Measurements from ENCODE around the gene FGGY. TPM values are rescaled to one million over a fixed set of nuclear protein-coding genes. Genes with fewer than 3 reads are reported as not detected.
A peak's percentile ranks its signal among the peaks of the same experiment; 100 is the strongest.

FGGY gene
- total RNA-seq, 4 donors from 2014 or later: 23.3 to 26.4 (median 25.3) TPM

DNA sequence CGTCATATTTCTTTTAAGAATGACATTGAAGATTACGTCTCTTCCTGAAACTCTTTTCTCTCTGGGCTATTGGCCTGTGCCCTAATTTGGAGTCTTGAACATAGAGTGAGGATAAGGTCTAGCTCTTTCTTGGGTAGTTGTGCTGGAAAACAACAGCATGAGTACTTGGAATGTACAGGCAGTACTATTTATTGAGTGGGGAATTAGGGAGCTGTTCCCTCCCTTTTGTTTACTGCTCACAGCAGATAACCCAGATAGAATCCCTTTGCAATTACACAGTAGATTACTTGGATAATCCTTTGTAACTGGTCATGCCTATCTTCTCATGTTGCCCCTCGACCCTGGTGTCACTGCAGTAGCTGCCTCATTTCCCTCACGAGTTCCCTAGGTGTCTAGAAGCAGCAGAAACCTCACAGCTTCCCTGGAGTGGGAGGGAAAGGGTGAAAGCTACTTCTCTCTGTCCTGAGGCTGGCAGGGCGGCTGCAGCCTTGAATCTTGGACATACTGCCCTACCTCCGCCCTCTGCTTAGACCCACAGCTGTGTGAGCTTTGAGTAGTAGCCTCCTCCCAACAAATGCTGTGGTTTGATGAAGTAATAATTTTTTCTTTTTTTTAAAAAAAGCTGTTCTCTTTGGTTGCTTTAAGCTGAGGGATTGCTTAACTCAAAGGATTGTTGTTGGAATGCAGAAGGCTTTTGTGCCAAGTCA is 70.6 kb downstream of the FGGY start:
- no peak overlapping the region for H3K4me3 ChIP-seq
- intact Hi-C loops (cut with DNase I): no loop called here
- 54% methylated on average over 6 of the region's 6 CpGs for WGBS

DNA sequence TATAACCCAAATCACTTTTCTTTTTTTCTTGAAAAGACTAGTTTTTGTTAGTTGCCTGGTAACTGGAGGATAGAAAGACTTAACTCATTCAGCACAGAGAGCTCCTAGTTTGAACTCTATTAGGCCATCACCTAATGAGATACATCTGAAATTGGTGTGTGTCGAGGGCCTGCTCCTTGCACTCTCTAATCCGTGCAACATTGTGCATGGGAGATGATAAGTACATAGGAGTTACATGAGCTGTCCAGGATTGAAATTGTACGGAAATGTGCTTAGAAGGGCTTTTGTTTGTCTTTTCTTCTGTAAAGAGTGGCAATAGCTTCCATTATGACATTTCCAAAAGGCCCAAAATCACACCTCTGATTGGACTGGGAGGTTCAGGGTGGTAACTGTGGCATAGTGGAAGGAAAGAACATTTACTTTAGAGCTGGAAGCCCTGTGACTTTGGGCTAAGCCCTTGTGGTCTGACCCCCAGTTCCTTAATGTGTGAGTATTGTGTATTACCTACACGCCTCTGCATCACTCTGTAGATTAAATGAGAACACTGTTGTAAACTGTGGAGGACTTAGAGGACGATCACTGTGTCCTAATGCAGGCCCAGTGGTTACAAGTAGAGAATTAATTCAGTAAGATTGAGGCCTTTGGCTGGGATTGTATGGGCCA is 71.2 kb downstream of the FGGY start:
- no peak for TF ChIP-seq POLR2AphosphoS5 (IDR thresholded peaks at IDR 0.05)
- TF ChIP-seq, protein P1, sequence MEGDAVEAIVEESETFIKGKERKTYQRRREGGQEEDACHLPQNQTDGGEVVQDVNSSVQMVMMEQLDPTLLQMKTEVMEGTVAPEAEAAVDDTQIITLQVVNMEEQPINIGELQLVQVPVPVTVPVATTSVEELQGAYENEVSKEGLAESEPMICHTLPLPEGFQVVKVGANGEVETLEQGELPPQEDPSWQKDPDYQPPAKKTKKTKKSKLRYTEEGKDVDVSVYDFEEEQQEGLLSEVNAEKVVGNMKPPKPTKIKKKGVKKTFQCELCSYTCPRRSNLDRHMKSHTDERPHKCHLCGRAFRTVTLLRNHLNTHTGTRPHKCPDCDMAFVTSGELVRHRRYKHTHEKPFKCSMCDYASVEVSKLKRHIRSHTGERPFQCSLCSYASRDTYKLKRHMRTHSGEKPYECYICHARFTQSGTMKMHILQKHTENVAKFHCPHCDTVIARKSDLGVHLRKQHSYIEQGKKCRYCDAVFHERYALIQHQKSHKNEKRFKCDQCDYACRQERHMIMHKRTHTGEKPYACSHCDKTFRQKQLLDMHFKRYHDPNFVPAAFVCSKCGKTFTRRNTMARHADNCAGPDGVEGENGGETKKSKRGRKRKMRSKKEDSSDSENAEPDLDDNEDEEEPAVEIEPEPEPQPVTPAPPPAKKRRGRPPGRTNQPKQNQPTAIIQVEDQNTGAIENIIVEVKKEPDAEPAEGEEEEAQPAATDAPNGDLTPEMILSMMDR (IDR thresholded peaks at IDR 0.05): no peak
- TF ChIP-seq POLR2A (IDR thresholded peaks at IDR 0.05; ENCODE audit: low read depth): no peak
- no peak for TF ChIP-seq EP300 (IDR thresholded peaks at IDR 0.05)
- DNase-seq (ENCODE audit: extremely low spot score): no peak

More for the DNA sequence above, 70.6 kb downstream of the FGGY start:
- Histone ChIP-seq H3K4me1 (peaks cover 0 to 23% (median 17%) of the 10 kb centered on the region in 4 donors), H3K36me3 (no peaks in the 10 kb centered on the region), H3K9me3 (no peaks in the 10 kb centered on the region), H3K27ac (replicated peaks in 1 of 4) (peak overlapping the region; percentile 45 to 61 (median 59)), H3K27me3 (no peaks in the 10 kb centered on the region)
- DNase-seq (ENCODE audit: extremely low spot score): no peak
- TF ChIP-seq POLR2AphosphoS5 (IDR thresholded peaks at IDR 0.05) (peak; percentile 19 to 65), POLR2A (IDR thresholded peaks at IDR 0.05; ENCODE audit: low read depth) (no peak)
- TF ChIP-seq, protein P1 (IDR thresholded peaks at IDR 0.05): no peak

DNA sequence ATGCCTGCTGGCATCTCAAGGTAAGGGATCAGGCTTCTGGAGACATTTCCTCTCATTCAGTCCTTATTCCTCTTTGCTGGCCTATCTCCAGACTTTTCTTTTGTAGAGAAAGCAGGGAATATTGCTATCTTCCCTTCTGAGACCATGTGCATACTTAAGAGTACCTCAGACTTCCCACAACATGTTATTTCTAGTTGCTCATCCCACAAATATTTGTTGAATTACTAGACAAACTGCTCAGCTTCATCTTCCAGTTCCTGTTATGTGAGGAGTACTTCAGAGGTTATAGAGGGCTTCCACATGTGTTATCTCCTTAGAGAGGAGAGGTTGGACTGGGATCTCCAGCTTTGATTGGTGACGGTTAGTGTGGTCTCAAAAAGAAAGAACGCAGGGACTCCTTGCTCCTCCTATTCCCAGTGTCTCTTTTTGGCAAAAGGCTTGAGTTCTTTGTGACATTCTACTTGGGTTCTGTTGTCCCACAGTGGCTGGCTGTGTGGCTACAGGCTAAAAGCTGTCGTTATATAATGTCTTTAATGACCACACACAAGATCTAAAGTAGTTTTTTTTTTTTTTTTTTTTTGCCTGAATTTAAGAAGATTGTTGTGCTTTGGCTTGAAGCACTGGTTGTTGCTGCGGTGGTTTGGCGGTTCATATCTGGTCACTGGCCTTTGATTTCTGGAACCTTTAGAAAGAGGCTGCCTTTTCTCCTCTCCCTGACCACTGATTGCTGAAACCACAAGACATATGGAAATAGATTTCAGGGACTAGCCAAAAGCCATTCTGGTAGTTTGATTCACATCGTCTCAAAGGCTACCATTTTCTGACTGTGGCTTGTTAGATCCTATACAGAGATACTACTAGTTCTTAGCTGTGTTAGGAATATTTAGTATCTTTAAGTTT is 78.7 kb downstream of the FGGY start:
- H3K27ac ChIP-seq (replicated peaks in 1 of 4): no peak overlapping the region
- no peak for TF ChIP-seq POLR2AphosphoS5 (IDR thresholded peaks at IDR 0.05)
- H3K36me3 ChIP-seq: peaks cover 0 to 4% (median 0%) of the 10 kb centered on the region in 4 donors
- H3K4me3 ChIP-seq: no peak overlapping the region
- H3K27me3 ChIP-seq: no peaks in the 10 kb centered on the region
- no peaks in the 10 kb centered on the region for H3K4me1 ChIP-seq
- intact Hi-C loops (cut with DNase I): no loop called here
- DNase-seq (ENCODE audit: extremely low spot score): no peak
- WGBS: 89% methylated on average over 6 of the region's 6 CpGs
- H3K9me3 ChIP-seq: no peaks in the 10 kb centered on the region

More for the DNA sequence above, 71.2 kb downstream of the FGGY start:
- 78% methylated on average over 5 of the region's 5 CpGs for WGBS
- Histone ChIP-seq H3K9me3 (no peaks in the 10 kb centered on the region), H3K4me1 (peaks cover 0 to 23% (median 17%) of the 10 kb centered on the region in 4 donors), H3K27me3 (no peaks in the 10 kb centered on the region), H3K36me3 (no peaks in the 10 kb centered on the region), H3K27ac (replicated peaks in 1 of 4) (peak overlapping the region in 3 of 4 donors; percentile 31 to 58 (median 50)), H3K4me3 (no peak overlapping the region)
- intact Hi-C loops (cut with DNase I): no loop called here

DNA sequence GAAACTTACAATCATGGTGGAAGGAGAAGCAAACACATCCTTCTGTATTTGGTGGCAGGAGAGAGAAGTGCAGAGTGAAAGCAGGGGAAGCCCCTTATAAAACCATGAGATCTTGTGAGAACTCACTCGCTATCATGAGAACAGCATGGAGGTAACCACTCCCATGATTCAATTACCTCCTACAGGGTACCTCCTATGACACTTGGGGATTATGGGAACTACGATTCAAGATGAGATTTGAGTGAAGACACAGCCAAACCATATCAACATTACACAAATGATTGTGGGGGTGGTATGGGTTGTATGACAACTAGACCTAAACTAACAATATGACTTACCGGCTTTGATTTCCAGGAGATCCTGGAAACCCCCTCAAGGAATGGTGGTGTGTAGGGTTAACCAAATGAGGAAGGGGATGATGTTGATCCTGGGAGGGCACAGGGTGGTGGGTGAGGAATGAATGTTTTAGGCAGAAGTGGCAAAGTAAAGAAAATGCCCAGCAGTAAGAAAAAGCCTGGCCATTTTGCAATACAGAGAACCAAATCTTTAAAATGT is 80.5 kb downstream of the FGGY start:
- no peaks in the 10 kb centered on the region for H3K9me3 ChIP-seq
- no peaks in the 10 kb centered on the region for H3K4me1 ChIP-seq
- TF ChIP-seq EP300 (IDR thresholded peaks at IDR 0.05): no peak
- H3K4me3 ChIP-seq: no peak overlapping the region
- intact Hi-C loops (cut with DNase I): no loop called here
- H3K27ac ChIP-seq (replicated peaks in 1 of 4): no peak overlapping the region
- peaks cover 0 to 4% (median 0%) of the 10 kb centered on the region in 4 donors for H3K36me3 ChIP-seq
- DNase-seq (ENCODE audit: extremely low spot score): no peak
- H3K27me3 ChIP-seq: no peaks in the 10 kb centered on the region
- 93% methylated on average over 3 of the region's 3 CpGs for WGBS

DNA sequence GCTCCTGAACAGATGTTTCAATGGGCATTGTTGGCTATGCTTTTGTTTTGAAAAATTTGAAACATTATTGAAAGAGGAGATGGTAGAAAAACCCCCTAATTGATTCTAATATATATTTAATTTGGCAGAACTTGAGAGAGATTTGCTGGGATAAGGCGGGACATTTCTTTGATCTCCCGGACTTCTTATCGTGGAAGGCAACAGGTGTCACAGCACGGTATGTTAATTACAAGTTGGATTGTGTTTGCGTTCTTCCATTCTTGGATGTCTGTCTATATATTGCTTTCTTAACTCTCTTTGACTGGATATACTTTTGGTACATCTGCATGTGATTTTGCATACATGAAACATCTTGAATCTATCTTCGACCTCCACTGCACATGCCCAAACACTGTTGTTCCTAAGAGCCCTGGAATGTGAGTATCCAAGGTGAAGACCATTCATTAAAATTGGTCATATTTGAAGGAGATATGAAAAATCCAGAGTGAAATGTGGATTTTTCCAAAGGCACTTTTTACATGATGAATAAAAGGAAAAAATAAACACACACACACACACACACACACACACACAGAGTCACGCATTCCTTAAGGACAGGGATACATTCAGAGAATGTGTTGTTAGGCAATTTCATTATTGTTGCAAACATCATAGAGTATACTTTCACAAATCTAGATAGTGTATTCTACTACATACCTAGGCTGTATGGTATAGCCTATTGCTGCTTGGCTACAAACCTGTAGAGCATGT is 81.9 kb downstream of the FGGY start:
- Histone ChIP-seq H3K27ac (replicated peaks in 1 of 4) (no peak overlapping the region), H3K4me1 (no peaks in the 10 kb centered on the region), H3K36me3 (peaks cover 0 to 4% (median 0%) of the 10 kb centered on the region in 4 donors), H3K4me3 (no peak overlapping the region), H3K9me3 (no peaks in the 10 kb centered on the region), H3K27me3 (no peaks in the 10 kb centered on the region)
- TF ChIP-seq, protein P1 (IDR thresholded peaks at IDR 0.05): no peak
- TF ChIP-seq EP300 (IDR thresholded peaks at IDR 0.05) (no peak), POLR2A (IDR thresholded peaks at IDR 0.05; ENCODE audit: low read depth) (no peak), POLR2AphosphoS5 (IDR thresholded peaks at IDR 0.05) (no peak)
- DNase-seq (ENCODE audit: extremely low spot score): no peak
- intact Hi-C loops (cut with DNase I): no loop called here
- WGBS: 79% methylated on average over 7 of the region's 7 CpGs

Data from esophagus muscularis mucosa (tissue), 4 donors.